LNCAP (cell line): ENCODE results near the gene CNGB1.

Source experiments
- TF ChIP-seq, protein P1 (sequence below): fragments of 450-650 bp; IDR thresholded peaks from 2 replicates; pipeline ENCODE4 v1.5.1; 2017; ENCODE audit warnings: mild to moderate bottlenecking

Gene CNGB1

DNA sequence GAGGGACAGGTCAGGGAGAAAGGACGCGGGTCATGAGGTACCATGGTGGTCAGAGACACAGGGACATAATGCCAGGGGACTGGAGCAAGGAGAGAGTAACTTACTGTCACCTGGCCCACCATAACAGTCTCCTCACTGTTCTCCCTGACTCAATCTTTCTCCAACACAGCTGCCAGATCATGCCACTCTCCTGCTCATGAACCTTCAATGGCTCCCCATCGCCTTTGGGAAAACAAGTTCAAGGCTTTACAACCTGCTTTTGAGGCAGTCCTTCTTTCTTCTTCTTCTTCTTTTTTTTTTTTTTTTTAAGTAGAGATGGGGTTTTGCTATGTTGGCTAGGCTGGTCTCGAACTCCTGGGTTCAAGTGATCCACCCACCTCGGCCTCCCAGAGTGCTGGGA, 22.9 kb downstream of the CNGB1 start:
- TF ChIP-seq, protein P1, sequence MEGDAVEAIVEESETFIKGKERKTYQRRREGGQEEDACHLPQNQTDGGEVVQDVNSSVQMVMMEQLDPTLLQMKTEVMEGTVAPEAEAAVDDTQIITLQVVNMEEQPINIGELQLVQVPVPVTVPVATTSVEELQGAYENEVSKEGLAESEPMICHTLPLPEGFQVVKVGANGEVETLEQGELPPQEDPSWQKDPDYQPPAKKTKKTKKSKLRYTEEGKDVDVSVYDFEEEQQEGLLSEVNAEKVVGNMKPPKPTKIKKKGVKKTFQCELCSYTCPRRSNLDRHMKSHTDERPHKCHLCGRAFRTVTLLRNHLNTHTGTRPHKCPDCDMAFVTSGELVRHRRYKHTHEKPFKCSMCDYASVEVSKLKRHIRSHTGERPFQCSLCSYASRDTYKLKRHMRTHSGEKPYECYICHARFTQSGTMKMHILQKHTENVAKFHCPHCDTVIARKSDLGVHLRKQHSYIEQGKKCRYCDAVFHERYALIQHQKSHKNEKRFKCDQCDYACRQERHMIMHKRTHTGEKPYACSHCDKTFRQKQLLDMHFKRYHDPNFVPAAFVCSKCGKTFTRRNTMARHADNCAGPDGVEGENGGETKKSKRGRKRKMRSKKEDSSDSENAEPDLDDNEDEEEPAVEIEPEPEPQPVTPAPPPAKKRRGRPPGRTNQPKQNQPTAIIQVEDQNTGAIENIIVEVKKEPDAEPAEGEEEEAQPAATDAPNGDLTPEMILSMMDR, result no peak

DNA sequence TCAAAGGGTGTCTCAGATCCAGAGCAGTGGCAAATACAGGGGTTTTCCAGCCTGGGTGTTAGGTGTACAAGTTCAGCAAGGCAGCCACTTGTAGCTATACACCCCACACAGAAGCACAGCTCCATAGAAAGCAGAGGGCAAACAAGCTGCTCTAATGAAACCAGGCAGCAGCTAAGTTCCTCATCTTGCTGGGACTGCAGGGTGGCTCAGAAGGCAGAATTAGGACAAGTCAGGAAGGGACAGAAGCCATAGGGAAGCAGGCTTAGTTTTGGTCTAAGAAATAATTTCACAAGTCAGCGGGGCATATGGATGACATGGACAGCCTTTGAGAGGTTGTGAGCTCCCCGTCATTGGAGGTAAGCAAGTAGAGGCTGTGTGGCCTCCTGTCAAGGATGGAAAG, 23.7 kb downstream of the CNGB1 start:
- TF ChIP-seq, protein P1, result no peak

DNA sequence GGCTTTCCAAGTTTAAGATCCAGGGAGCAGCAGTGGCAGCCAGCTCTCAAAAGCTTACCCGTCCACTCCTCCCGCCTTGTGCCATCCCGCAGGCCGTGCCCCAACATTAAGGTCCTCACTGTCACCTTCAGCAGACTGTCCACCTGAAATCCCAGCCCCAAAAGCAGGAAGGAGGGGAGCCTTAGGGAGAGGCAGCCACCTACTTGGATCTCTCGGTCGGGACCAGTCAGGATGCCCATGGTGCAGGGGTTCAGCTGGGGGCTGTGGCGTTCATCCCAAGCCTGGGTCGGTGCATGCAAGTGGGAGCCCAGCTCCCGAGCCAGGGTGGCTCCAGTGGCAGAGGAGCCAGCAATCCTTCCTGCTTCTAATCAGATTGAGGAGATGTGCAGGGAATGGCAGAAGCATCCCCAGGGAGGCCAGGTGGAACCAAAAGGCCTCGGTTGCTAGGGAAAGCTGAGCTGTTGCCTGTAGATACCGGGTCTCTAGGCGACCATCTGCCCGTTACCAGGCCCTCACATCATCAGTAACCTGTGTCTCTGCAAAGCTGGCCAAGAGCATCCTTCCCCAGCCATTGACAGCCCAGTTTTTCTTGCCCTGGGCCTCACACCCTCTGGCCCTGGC, 24.6 kb downstream of the CNGB1 start:
- TF ChIP-seq, protein P1, result no peak

DNA sequence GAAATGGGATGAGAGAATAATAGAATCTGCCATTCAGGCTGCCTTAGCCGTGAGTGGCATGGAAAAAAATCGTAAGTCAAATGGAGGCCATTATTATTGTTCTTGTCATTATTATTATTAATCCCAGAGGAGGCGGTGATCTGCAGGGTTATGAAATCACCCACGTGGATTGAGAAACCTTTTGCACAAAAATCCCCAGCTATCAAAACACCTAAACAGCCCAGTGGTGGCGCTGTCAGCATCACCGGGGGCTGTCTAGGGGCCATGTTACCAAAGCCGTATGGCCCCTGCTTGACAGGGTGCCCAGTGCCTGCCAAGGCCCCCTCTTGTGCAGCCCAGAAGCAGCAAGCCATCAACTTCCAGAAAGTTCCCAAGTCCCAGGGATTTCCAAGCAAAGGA, 25.2 kb downstream of the CNGB1 start:
- TF ChIP-seq, protein P1, result no peak

DNA sequence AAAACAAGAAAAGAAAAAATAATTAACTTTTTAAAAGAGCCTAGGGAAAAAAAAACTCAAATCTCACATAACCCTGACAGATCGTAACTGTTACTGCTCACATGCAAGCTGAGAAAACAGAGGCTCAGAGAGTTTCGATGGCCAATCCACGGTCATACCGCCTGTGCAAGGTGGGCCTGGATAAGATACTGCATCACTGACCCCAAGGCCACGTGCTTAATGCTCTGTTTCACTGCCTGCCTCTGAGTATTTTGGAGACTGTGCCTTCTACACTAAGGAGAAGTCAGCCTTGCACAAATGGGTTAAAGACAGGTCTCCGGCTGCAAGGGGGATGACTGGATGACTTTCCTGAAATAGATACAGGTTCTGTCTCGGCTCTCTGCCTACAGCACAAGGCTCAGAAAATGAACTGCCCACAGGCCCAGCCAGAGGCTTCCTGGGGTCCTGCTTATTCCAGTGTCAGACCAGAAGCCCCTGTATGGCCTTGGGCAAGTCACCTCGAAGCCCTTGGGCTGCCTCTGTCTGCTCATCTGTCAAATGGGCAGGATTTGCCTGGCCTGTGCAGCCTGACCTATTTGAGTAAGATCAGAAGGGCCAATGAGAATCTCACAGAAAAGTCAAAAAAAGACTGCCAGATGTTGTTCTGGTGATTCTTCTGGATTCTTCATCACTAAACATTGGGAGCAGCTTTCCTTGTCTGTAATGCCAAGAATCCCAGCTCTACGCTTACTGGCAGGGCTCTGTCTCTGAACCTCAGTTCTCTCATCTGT, 25.8 kb downstream of the CNGB1 start:
- TF ChIP-seq, protein P1, result no peak

DNA sequence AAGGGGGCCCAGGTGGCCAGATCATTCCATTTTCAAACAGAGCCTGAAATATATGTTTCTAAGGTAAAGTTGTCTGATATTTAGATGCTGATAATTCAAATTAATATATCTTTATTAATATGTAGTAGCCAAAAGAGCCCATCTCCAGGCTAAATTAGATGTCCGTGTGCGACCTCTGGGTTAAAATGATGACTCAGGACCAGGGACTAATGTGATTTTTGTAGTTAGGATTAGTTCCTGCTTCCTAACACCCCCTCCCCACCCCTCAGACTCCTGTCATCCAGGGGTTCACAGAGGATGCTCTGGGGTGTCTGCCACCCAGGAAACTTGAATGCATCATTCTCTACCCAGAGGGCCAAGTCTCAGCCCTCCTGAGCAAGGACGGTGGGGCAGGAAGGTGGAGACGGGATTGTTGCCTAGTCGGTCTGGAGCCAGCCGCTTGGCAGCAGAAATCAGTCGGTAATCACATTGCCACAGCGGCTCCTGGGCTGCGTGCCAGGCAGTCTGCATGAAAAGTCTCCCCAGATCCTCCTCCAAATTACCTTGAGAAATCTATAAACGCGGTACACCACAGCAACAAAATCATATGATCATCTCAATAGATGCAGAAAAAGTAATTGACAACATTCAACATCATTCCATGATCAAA, 29.8 kb downstream of the CNGB1 start:
- TF ChIP-seq, protein P1, result no peak

DNA sequence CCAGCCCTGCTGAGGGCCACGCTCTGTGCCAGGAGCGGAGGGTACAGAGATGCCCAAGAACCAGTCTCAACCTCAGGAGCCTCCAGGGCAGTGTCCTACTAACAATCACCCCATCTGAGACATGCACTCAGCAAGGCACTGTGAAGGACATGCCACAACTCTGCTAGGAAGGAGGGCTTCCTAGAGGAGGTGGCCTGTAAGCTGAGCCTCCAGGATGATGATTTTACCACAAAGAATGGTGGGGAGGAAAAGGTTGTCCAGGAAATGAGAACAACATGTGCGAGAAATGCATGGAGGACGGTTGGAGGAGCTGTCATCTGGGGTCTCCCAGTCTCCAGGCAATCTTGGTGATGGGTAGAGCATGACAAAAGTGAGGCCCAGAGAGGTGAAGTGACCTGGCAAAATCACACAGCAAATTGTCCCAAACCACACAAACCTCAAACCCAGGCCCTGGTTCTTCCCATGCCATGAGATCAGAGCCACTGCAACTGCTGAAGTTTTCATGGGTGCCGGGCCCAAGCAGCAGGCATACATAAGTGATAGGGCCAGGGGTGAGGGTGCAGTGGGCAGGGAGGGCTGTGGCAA, 30.5 kb downstream of the CNGB1 start:
- TF ChIP-seq, protein P1, result no peak
